ENCODE data around the gene BST1.

DNA sequence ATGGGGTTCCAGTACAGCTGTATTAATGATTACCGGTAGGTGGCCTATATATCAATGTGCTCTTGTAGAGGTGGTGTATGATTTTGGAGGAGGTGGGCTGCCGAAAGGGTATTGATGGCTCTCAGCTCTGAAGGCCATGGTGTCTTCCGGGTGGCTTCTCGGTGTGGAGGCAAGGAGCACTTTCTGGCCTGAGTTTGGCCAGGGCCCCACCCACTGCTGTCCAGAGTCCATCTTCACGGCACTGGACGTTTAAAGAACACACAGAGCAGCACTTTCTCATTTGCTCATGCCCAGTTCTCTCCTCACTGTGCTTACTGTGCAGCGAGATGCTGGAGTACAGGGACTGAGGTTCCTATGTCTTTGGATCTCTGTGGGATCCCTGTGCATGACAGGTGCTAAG is 16.1 kb downstream of the BST1 start:
- TF ChIP-seq CTCF (IDR thresholded peaks at IDR 0.05; ENCODE audit: low read depth, low read length, poor library complexity, severe bottlenecking), result no peak
- no peak for TF ChIP-seq EZH2phosphoT487 (IDR thresholded peaks at IDR 0.05; ENCODE audit: borderline replicate concordance, low read length)

Measured in DOHH2 (cell line).